ENCODE measurements around the gene RNASE8.
A peak's percentile ranks its signal among the peaks of the same experiment; 100 is the strongest.

The RNASE8 gene

GRCh38 chr14:21057803-21058675 is at the start of gene RNASE8:
RNASE8 (plus strand) TSS chr14:21057822; CDS start chr14:21057893, 71 bp downstream.
- TF ChIP-seq CTCF (IDR thresholded peaks at IDR 0.05) = no peak

GRCh38 chr14:21011136-21011535 is 46.5 kb upstream of the RNASE8 start:
- TF ChIP-seq CTCF (IDR thresholded peaks at IDR 0.05) = no peak

- peak; percentile 78 for TF ChIP-seq CTCF (IDR thresholded peaks at IDR 0.05)
Observed at GRCh38 chr14:21014761-21015190, 42.8 kb upstream of the RNASE8 start.

- TF ChIP-seq CTCF (IDR thresholded peaks at IDR 0.05) = no peak
Observed at GRCh38 chr14:21015312-21015711, 42.3 kb upstream of the RNASE8 start.

GRCh38 chr14:21016413-21017190 is 41.0 kb upstream of the RNASE8 start:
- no peak for TF ChIP-seq CTCF (IDR thresholded peaks at IDR 0.05)

GRCh38 chr14:21017528-21018245 is 39.9 kb upstream of the RNASE8 start:
- no peak for TF ChIP-seq CTCF (IDR thresholded peaks at IDR 0.05)

- no peak for TF ChIP-seq CTCF (IDR thresholded peaks at IDR 0.05)
Observed at GRCh38 chr14:21018286-21018685, 39.3 kb upstream of the RNASE8 start.

Data from LNCAP (cell line).